Naive B cell (primary cell): ENCODE results near the gene ADCY2. TPM values are rescaled to one million over a fixed set of nuclear protein-coding genes. Genes with fewer than 3 reads are reported as not detected.

ENCODE experiments used
- ATAC-seq, 2 donors: fragments of 150-1000 bp; cut with Tn5 transposase; 2 replicates each; pipeline ENCODE4 v1.10.0; 2021; ENCODE audit warnings: low read depth in 2 of 2, mild to moderate bottlenecking in 2 of 2, moderate library complexity in 2 of 2
- DNase-seq: peaks from one replicate; pipeline ENCODE4 v3.0.0; 2022
- H3K27ac Mint-ChIP-seq, 6 donors: one replicate each; pipeline ENCODE4 v1.8.0; 2020 to 2022; ENCODE audit warnings: mild to moderate bottlenecking in 6 of 6, mixed read lengths in 6 of 6, moderate library complexity in 5 of 6, inconsistent platforms in 2 of 6
- H3K27me3 Mint-ChIP-seq, 3 donors: one replicate each; pipeline ENCODE4 v1.8.0; 2021 to 2022; ENCODE audit warnings: mixed read lengths in 3 of 3, mild to moderate bottlenecking in 1 of 3
- H3K36me3 Mint-ChIP-seq, 2 donors: one replicate each; pipeline ENCODE4 v1.8.0; 2020 to 2022; ENCODE audit warnings: mixed read lengths in 2 of 2, inconsistent platforms in 1 of 2, mild to moderate bottlenecking in 1 of 2
- H3K4me1 Mint-ChIP-seq, 3 donors: one replicate each; pipeline ENCODE4 v1.8.0; 2020 to 2022; ENCODE audit warnings: mixed read lengths in 3 of 3, inconsistent platforms in 1 of 3, mild to moderate bottlenecking in 1 of 3, moderate library complexity in 1 of 3
- H3K4me3 Mint-ChIP-seq, 8 donors: one replicate each; pipeline ENCODE4 v1.8.0; 2020 to 2022; ENCODE audit warnings: mild to moderate bottlenecking in 8 of 8, mixed read lengths in 8 of 8, moderate library complexity in 8 of 8, inconsistent platforms in 2 of 8
- H3K9me3 Mint-ChIP-seq, 7 donors: one replicate each; pipeline ENCODE4 v1.8.0; 2020 to 2022; ENCODE audit warnings: mixed read lengths in 7 of 7, mild to moderate bottlenecking in 5 of 7, inconsistent platforms in 2 of 7, moderate library complexity in 1 of 7
- polyA plus RNA-seq, 6 donors: library from polyadenylated mRNA; unstranded; fragments of 300-500 nt; fragmentation: Illumina TruSeq; gene quantifications; one replicate each; pipeline ENCODE4 v1.2.3, GENCODE V29; 2021; ENCODE audit warnings: low read depth in 6 of 6

The ADCY2 gene
- polyA plus RNA-seq, 6 donors from 2014 or later: not detected

- DNase-seq (no peak), ATAC-seq (no peak)
- Mint-ChIP-seq H3K36me3 (no peaks in the 10 kb centered on the region), H3K27ac (no peak overlapping the region), H3K4me3 (no peak overlapping the region), H3K9me3 (peaks cover 0 to 2% (median 0%) of the 10 kb centered on the region in 7 donors), H3K4me1 (no peaks in the 10 kb centered on the region), H3K27me3 (no peaks in the 10 kb centered on the region)
Measured at GRCh38 chr5:7659420-7659819, 263.5 kb downstream of the ADCY2 start.

GRCh38 chr5:7662289-7662688, 266.4 kb downstream of the ADCY2 start:
- no peaks in the 10 kb centered on the region for H3K27me3 Mint-ChIP-seq
- H3K4me1 Mint-ChIP-seq: no peaks in the 10 kb centered on the region
- DNase-seq (no peak), ATAC-seq (no peak)
- H3K9me3 Mint-ChIP-seq: peaks cover 0 to 9% (median 2%) of the 10 kb centered on the region in 7 donors
- no peak overlapping the region for H3K27ac Mint-ChIP-seq
- no peaks in the 10 kb centered on the region for H3K36me3 Mint-ChIP-seq
- no peak overlapping the region for H3K4me3 Mint-ChIP-seq

DNA sequence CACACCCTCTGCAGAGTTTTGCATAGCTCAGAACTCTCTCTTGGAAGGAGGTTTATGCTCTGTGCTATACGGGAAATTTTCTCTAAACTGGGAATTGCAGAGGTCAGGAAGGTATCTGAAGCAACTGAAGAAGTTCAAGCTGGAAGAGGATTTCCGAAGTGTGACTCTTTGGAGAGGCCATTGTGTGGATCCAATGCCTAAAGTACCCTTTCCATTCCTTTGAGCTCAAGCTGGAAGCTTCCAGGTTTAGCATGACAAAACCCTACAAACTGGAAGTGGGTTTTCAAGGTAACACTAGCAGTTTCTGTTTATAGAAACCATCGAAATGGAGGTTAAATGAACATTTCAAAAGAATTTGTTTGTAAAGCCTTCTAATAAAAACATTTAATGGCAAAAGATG, 267.9 kb downstream of the ADCY2 start:
- ATAC-seq (no peak), DNase-seq (no peak)
- Mint-ChIP-seq H3K36me3 (no peaks in the 10 kb centered on the region), H3K4me3 (no peak overlapping the region), H3K27ac (no peak overlapping the region), H3K27me3 (no peaks in the 10 kb centered on the region), H3K9me3 (peaks cover 0 to 9% (median 2%) of the 10 kb centered on the region in 7 donors), H3K4me1 (no peaks in the 10 kb centered on the region)

DNA sequence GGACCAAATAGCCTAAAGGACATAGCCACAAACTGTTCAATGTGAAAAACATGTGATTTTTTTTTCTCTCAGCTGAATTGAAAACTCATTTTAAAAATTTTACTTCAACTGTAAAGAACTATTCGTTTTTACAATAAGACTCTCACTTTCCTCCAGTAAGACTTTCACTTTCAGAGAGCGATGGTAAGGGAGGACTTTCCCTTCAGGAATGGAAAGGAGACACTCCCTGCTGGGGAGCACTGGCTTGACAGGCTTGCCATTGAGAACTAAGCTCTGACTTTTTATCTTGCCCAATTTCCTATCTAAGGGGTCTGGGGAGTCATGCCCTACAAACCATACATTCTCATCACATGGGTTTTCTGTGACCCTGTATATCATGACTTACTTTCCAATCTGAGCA, 268.3 kb downstream of the ADCY2 start:
- Mint-ChIP-seq H3K4me3 (no peak overlapping the region), H3K27ac (no peak overlapping the region), H3K4me1 (no peaks in the 10 kb centered on the region), H3K9me3 (peaks cover 0 to 9% (median 2%) of the 10 kb centered on the region in 7 donors), H3K27me3 (no peaks in the 10 kb centered on the region), H3K36me3 (no peaks in the 10 kb centered on the region)
- ATAC-seq: no peak
- DNase-seq: no peak

- Mint-ChIP-seq H3K27ac (no peak overlapping the region), H3K27me3 (no peaks in the 10 kb centered on the region), H3K36me3 (no peaks in the 10 kb centered on the region), H3K4me3 (no peak overlapping the region), H3K4me1 (no peaks in the 10 kb centered on the region), H3K9me3 (peaks cover 0 to 9% (median 4%) of the 10 kb centered on the region in 7 donors)
- ATAC-seq (no peak), DNase-seq (no peak)
Measured at GRCh38 chr5:7667216-7667767, 271.4 kb downstream of the ADCY2 start.

- Mint-ChIP-seq H3K27ac (no peak overlapping the region), H3K27me3 (no peaks in the 10 kb centered on the region), H3K4me3 (no peak overlapping the region), H3K4me1 (no peaks in the 10 kb centered on the region), H3K9me3 (peaks cover 0 to 9% (median 4%) of the 10 kb centered on the region in 7 donors), H3K36me3 (no peaks in the 10 kb centered on the region)
- DNase-seq (no peak), ATAC-seq (no peak)
Measured at GRCh38 chr5:7668161-7668560, 272.2 kb downstream of the ADCY2 start.

DNA sequence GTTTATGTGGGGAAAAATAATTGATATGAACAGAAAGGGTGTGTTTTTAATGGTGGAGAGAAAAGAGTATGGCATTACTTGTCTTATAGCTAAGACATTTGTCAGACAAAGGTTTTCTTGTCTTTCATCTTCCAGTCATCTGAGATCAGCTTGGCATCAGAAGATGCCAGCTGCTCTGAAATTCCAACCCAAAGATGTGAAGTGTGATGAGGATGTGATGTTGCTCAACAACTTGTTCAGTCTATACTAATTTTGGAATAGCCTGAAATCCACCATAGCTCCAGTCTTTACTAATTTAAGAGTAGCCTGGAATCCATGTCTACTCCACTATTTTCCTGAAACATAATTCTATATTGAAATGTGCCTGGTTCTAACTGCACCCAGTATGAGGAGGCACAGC, 272.7 kb downstream of the ADCY2 start:
- no peaks in the 10 kb centered on the region for H3K36me3 Mint-ChIP-seq

GRCh38 chr5:7671381-7671993, 275.5 kb downstream of the ADCY2 start:
- Mint-ChIP-seq H3K36me3 (no peaks in the 10 kb centered on the region), H3K9me3 (peaks cover 0 to 7% (median 4%) of the 10 kb centered on the region in 7 donors), H3K27me3 (no peaks in the 10 kb centered on the region), H3K27ac (no peak overlapping the region), H3K4me1 (no peaks in the 10 kb centered on the region), H3K4me3 (no peak overlapping the region)
- no peak for ATAC-seq
- DNase-seq: no peak

More for the DNA sequence above, 272.7 kb downstream of the ADCY2 start:
- H3K27me3 Mint-ChIP-seq: no peaks in the 10 kb centered on the region
- no peak overlapping the region for H3K4me3 Mint-ChIP-seq
- DNase-seq (no peak), ATAC-seq (no peak)
- peak overlapping the region in 1 of 6 donors; percentile 12 for H3K27ac Mint-ChIP-seq
- no peaks in the 10 kb centered on the region for H3K4me1 Mint-ChIP-seq
- H3K9me3 Mint-ChIP-seq: peaks cover 0 to 9% (median 4%) of the 10 kb centered on the region in 7 donors

- no peaks in the 10 kb centered on the region for H3K4me1 Mint-ChIP-seq
- no peaks in the 10 kb centered on the region for H3K27me3 Mint-ChIP-seq
- no peak overlapping the region for H3K4me3 Mint-ChIP-seq
- H3K9me3 Mint-ChIP-seq: peaks cover 0 to 4% (median 2%) of the 10 kb centered on the region in 7 donors
- DNase-seq: no peak
- no peaks in the 10 kb centered on the region for H3K36me3 Mint-ChIP-seq
- no peak for ATAC-seq
- no peak overlapping the region for H3K27ac Mint-ChIP-seq
Measured at GRCh38 chr5:7673658-7674057, 277.7 kb downstream of the ADCY2 start.

GRCh38 chr5:7676455-7676854, 280.5 kb downstream of the ADCY2 start:
- H3K36me3 Mint-ChIP-seq: no peaks in the 10 kb centered on the region
- no peak overlapping the region for H3K4me3 Mint-ChIP-seq
- no peaks in the 10 kb centered on the region for H3K4me1 Mint-ChIP-seq
- no peak overlapping the region for H3K27ac Mint-ChIP-seq
- DNase-seq (no peak), ATAC-seq (no peak)
- peaks cover 0 to 4% (median 0%) of the 10 kb centered on the region in 7 donors for H3K9me3 Mint-ChIP-seq
- H3K27me3 Mint-ChIP-seq: no peaks in the 10 kb centered on the region

DNA sequence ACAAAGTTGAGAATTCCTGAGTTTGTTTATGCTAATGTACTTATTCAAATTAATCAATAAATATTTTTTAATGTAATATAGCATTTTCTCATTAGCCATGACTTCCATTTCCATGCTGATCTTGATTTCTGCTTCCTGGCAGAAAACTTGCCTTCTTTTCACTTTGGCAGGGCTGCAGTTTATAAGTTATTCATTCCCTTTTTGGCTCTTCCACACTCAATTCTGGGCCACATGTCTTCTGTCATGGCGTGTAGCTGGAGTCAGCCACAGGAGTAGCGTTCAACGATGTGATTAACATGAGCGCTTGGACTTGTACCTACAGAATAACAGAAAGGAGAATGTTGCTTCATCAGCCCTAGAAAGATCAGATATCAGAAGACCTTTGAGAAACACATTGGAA, 282.1 kb downstream of the ADCY2 start:
- Mint-ChIP-seq H3K27me3 (no peaks in the 10 kb centered on the region), H3K4me3 (no peak overlapping the region), H3K27ac (no peak overlapping the region), H3K4me1 (no peaks in the 10 kb centered on the region), H3K9me3 (peaks cover 0 to 8% (median 0%) of the 10 kb centered on the region in 7 donors), H3K36me3 (no peaks in the 10 kb centered on the region)
- ATAC-seq (no peak), DNase-seq (no peak)

DNA sequence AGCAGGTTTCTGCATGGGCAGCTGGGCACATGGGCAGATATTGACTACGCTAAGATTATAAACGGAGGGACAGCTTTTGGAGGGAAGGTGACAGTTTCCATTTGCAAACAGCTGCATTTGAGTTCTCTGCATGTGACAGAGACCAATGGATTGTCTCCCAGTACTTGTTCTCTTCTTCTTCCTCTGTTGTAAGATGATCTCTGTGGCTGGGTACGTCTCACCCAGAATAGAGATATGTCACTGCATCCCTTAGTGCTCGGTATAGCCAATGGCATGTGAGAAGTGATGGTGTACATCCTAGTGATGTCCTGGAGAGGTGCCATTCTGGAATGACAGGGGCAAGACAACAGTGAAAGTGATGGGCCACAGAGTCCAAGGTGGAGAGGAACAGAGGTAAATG, 283.7 kb downstream of the ADCY2 start:
- H3K27ac Mint-ChIP-seq: no peak overlapping the region
- peaks cover 0 to 8% (median 0%) of the 10 kb centered on the region in 7 donors for H3K9me3 Mint-ChIP-seq
- DNase-seq (no peak), ATAC-seq (no peak)
- H3K36me3 Mint-ChIP-seq: no peaks in the 10 kb centered on the region
- H3K4me3 Mint-ChIP-seq: no peak overlapping the region
- no peaks in the 10 kb centered on the region for H3K27me3 Mint-ChIP-seq
- no peaks in the 10 kb centered on the region for H3K4me1 Mint-ChIP-seq

DNA sequence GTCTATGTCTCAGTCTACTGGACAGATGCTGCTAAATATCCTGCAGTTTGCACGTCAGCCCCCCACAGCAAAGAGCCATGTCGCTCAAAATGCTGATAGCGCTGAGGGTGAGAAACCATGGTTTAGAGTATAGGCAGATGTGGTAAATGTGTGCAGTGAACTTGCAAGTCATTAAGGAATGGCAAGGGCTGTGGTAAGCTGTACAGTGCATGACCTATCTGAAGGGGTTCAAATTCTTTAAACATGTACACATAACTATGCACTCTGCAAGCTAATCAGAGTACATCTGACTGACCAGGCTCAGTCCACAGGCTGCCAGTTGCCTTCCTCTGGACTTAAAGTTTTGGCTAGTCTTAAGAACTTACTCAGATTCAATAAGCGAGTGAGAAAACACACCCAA, 284.3 kb downstream of the ADCY2 start:
- ATAC-seq (no peak), DNase-seq (no peak)
- Mint-ChIP-seq H3K27ac (no peak overlapping the region), H3K4me1 (no peaks in the 10 kb centered on the region), H3K9me3 (peaks cover 0 to 8% (median 0%) of the 10 kb centered on the region in 7 donors), H3K27me3 (no peaks in the 10 kb centered on the region), H3K36me3 (no peaks in the 10 kb centered on the region), H3K4me3 (no peak overlapping the region)

- Mint-ChIP-seq H3K9me3 (peaks cover 0 to 8% (median 0%) of the 10 kb centered on the region in 7 donors), H3K4me1 (no peaks in the 10 kb centered on the region), H3K4me3 (no peak overlapping the region), H3K27me3 (no peaks in the 10 kb centered on the region), H3K36me3 (no peaks in the 10 kb centered on the region), H3K27ac (no peak overlapping the region)
- ATAC-seq (no peak), DNase-seq (no peak)
Measured at GRCh38 chr5:7682379-7682778, 286.4 kb downstream of the ADCY2 start.
